HG03520 (cell line): ENCODE data around the gene VWC2L.

Experiments used
- ATAC-seq: cut with Tn5 transposase; IDR thresholded peaks from one replicate; pipeline ENCODE4 v1.9.1; 2021; ENCODE audit warnings: mild to moderate bottlenecking, moderate library complexity; ENCODE audit not compliant: unreplicated experiment

The VWC2L gene

DNA sequence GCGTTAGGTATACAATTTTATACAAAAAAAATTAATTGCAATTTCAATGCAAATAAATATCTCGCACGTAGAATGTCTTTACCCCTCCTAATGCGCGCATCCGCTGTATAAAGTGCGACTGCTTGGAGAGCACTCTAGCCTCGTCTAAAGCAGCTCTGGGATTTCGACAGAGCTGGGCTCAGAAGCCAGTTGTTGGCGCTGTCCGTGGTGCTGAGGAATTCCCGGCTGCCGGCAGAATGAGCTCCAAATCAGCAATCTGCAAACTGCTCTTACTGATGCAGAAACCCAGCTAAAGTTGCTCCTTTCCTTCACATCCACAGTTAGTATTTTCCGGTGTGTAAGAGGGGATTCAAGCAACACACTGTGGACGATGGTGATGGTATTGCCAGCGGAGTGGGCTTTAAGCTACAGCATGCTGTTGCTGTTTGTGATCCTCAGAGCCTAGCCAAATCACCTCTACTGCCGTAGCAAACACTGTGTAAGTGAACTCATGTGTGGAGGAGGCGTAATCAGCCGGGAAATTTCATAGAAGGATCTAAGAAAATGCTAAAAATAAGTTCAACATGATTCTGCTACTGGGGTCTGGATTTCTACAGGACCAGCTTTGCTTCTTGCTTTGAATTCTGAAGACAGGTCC lies at the start of gene VWC2L:
VWC2L (plus strand) TSS at position 137 of the 637 bp plus-strand sequence. CDS start 3,140 bp downstream, outside the sequence.
- no peak for ATAC-seq

DNA sequence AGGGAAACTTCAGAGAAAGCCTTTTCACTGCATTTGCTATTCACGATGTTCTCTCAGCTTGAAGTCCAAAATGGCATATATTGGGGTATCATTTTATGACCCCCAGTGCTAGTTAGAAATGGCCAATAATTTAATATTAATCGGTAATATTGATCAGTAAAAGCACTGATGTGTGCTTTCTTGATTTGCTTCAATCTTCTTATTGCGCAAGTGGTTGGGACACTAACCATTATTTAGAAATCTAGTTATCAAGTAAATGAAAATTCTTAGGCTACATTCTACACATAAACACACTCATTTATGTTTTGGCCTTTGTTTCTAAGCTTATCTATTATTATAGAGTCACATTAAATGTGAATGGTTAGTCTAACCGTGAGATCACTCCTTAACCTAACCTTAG lies 49.7 kb upstream of the VWC2L start:
- no peak for ATAC-seq

DNA sequence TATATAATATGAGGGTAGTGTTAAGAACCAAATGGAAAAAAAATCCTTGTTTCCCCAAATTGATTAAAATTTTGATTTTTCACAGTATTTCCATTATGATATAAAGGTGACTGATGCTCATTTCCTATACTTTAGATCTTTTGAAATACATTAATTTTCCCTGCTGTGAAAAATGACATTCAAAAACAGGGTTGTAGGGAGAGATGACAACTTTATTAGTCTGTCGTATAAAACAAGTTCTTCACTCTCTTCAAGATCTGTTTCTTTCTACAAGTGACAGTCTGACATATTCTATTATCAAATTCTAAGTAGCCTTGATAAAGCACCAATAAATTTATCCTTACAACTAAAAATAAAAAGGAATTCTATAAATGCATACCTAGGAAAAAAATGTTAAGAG lies 45.3 kb upstream of the VWC2L start:
- no peak for ATAC-seq

DNA sequence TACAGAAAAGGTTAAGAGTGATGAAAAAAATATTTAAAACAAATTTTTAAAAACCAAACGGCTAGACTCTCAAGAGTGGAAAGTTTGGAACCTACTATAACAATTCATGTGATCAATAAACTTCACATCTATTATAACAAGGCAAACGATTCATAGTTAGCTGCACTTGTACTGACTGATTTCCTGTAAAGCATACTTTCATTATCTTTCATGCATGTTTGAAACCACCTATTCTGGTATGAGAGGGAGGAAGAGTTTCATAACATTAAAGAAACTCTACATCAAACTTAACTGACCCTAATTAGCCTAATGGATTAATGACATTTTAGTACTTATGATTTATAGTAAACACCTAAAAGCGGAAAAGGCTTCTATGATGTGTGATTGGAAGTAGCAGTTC lies 43.7 kb upstream of the VWC2L start:
- no peak for ATAC-seq

DNA sequence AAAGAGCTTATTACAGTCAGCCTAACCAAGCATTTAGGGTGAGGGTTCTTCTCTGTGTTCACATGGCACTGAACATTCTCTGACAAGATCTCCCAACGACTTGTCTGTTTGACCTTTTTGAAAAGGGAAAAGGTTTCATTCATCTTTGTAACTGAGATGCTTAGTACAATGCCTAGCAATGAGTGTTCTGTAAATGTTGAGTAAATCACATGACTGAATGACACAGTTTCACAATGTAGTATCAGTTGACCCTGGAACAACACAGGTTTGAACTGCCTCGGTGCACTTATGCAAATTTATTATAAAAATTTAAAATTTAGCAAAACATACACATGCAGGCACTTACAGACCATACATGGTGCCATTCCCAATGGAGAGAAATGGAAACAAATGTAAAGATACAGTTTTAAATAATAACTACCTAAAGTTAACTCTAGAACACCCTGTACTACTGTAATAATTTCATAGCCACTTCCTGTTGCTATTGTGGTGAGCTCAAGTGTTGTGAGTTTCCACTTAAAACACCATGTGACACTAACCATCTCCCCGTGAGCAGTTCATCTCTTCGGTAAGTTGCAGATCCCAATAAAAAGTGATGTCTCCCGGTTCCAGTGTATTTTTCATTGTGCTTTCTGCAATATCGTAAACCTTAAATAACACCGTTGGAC lies 34.1 kb upstream of the VWC2L start:
- no peak for ATAC-seq

DNA sequence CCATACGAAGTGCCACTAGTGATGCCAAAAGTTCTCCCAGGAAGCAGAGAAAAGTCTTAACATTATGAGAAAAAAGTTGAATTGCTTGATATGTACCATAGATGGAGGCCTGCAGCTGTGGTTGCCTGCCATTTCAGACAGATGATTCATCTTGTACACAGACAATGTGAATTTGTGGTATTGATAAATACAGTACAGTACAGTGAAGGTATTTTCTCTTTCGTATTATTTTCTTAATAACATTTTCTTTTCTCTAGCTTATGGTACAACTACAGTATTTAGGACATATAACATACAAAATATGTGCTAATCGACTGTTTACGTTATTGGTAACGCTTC lies 33.6 kb upstream of the VWC2L start:
- ATAC-seq: no peak

DNA sequence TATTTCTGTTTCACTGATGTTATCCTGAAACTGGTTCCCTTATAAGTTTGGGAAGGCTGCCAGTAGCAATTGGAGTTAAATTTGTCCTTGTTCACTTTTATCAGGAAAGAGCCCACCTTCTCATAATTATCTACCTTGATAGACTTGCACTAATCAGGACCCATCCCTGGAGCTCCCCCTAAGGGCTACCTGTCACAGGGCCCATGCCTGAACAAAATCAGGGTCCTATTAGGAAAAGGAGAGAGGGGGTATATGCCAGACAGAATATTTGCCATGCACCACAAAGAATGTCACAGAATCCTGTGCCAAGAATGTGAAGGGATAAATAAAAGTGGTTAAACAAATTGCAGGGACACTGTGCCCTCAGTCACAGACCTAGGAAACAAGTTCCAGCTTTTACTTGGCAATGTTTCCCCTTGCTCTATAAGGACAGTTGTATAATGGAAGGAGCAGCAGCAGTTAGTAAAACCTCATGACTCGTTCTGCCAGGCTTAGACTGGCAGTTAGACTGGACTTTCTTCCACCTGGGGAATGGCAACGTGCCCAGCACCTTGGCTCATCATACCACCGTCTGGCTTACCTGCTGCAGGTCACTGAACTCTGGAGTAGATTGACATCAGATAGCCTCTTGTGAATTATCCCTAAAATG lies 32.3 kb upstream of the VWC2L start:
- ATAC-seq: no peak

DNA sequence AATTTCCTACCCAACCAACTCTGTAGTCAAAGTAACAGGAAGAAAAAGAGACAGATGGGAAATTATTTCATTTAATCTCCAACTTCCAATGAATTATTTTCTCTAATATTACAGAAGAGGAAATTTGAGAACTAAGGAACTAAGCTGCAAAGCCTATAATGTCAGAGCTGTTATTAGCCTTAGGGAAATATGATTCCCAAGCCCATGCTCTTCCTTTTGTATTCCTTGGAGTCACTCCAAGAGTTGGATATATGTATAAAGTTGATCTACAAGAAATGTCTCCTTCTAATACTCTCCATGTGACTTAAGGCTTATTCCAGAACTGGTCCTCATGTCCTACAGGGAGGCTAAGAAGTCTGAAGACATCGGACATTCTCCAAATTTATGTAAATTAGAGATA lies 31.6 kb upstream of the VWC2L start:
- no peak for ATAC-seq

DNA sequence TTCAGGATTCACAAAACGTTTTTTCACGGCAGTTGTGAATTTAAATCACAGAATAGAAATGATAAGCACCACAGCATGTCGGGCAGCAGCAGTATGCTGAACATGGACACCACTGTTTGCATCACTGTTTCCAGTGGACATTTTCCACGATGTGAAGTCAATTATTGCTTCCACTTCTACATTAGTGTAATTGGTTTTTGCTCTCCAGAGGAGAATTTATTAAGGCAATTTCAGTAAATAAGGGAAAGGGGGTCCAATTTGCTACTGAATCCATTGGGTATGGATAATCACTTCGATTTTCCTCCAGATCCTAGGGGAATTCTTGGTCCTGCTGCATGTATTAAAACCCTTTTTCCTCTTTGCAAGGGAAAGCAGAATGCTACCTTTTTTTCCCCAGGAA lies 30.2 kb upstream of the VWC2L start:
- ATAC-seq: no peak

DNA sequence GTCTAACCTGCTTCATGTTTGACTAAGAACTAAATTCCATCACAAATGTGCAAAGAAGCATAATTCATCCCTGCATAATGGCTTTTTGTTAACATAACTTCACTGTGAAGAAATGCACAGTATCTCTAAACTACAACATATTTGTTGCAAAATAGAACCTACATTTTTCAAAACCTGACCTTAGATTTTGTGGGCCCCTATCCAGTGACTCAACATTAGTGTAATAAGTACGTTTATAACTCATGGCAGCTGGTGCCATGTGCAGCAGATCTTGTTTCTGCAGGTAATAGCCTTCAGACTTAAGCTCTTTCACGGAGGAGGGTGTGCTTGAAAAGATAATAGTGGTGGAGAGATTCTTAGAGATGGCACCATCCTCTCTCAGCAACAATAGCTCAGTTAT lies 28.6 kb upstream of the VWC2L start:
- no peak for ATAC-seq

DNA sequence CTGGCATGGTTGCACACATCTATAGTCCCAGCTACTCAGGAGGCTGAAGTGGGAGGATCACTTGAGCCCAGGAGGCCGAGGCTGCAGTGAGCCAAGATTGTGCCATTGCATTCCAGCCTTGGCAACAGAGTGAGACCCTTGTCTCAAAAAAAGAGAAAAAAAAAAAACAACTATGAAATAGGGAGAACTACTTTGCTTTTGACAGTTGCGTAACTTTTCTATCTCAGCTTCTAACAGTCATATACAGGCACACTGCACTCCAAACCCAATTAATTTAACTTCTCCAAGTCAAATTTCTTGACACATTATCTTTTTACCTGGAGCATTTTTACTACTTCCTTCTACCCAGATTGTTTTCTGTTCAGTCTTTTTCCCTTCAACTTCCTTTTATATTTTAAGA lies 24.1 kb upstream of the VWC2L start:
- ATAC-seq: no peak

DNA sequence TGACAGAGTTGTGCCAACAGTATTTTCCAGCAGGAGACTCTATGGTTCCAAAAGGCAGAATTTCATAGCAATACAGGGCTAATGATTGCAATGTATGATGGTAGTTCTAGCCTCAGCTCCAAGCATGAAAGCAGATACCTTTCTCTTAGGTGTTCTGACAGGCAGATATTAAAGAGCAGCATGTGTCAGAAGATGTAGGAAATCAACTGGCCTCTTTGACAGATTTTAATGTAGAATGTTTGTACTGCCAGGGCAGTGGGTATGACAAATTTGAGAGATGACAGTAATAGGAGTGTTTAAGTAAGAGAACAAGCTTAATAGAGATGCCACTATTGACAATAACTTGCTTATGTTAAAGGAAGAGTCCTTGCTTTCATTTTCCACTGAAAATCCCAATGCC lies 21.5 kb upstream of the VWC2L start:
- ATAC-seq: no peak

DNA sequence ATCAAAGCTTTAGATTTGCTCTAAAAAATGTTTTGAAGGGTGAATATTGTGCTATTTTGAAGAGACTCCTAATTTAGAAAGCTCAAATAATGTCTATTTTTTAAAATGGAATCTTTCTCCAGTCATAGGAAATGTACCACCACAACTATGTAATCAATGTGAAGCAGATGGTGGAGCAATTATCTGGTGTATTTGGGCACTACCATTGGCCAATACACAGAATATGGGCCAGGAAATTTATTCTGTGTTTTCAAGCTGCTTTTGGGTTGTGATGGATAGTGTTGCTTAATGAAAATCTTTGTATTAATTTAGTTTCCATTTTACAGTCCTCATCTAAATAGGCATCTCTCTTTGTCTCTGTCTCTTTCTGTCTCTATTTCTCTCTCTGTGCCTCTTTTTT lies 17.1 kb upstream of the VWC2L start:
- ATAC-seq: no peak

DNA sequence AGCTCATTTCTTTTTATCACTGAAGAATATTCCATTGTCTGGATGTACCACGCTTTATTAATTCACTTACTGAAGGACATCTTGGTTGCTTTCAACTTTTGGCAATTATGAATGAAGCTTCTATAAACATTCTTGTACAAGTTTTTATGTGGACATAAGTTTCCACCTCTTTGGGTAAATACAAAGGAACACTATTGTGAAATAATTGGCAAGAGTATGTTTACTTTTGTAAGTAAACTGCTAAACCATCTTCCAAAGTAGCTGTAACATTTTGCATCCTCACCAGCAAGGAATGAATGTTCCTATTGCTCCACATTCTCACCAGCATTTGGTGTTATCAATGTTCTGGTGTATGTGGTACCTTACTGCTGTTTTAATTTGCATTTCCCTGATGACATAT lies 15.8 kb upstream of the VWC2L start:
- ATAC-seq: no peak

DNA sequence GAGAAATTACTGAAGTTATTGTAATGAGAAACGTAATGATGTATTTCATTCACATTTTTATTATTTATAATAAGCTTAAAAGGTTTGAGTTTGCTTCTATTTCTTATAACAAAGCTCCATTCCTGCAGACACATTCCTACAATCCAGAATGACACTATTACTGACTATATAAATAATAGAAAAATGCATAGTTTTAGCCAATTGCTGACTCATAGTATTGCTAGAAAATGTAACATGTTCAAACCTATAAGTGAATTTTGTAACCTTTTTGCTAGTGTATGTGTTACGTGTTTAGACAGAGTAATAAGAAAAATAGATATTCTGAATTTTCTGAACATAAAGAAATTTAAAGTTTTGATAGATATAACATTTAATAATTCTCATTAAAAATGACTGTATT lies 9.3 kb upstream of the VWC2L start:
- ATAC-seq: no peak

DNA sequence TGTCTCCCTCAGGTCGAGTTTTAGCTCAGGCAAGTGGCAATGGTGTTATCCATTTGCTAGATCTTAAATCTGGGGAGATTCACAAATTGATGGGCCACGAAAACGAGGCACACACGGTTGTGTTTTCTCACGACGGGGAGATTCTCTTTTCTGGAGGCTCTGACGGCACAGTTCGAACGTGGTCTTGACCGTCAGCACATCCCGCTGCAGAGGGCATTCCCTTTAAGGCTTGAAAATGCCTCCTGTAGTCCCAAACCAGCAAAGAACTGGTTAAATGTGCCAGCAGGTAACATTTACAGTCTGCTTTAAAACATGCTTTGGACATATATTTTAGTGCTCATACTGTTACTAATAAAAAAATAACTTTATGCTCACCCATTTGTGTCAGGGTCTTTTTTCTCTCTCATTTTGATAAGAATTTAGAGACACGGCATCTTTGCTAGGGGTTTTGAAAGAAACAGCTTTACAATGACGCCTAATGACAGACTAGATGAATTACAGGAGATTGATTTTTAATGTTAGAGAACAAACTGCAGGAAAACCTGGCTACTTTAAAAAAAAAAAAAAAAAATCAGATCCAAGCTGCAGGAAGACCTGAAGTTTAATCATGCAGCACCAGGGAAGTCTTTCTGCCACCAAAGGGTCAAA lies 602 bp upstream of the VWC2L start:
- no peak for ATAC-seq

DNA sequence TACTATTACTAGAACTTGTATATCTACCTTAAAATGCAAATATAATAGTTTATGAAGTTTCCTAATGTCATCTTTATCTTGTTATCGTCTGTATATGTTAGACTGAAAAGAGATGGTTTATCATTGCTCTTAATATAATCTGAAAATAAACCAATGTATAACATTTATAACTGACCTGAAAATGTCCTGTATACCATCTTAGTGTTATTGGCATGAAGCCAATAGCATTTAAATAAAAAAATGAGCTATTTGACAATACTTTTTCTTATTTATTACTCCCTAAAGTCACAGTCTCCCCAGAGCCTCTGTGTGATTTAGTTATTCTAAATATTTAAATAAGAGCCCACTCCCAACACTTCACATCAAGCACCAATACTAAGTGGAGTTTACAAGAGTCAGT lies 1.8 kb downstream of the VWC2L start:
- no peak for ATAC-seq

DNA sequence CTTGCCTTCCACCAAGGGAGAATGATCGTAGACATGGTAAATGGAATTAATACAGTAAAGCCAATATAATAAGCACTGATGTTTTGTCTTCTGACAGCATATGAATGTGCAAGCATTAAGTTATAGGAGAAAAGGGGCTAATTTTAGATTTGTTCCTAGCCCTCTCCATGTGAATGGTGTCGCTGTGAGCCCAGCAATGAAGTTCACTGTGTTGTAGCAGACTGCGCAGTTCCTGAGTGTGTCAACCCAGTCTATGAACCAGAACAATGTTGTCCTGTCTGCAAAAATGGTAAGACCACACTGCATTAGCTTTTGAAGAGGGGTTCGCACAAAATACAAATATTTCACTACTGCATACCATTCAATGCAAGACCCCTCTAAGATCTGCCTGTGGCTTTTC lies 25.6 kb downstream of the VWC2L start:
- ATAC-seq: no peak

DNA sequence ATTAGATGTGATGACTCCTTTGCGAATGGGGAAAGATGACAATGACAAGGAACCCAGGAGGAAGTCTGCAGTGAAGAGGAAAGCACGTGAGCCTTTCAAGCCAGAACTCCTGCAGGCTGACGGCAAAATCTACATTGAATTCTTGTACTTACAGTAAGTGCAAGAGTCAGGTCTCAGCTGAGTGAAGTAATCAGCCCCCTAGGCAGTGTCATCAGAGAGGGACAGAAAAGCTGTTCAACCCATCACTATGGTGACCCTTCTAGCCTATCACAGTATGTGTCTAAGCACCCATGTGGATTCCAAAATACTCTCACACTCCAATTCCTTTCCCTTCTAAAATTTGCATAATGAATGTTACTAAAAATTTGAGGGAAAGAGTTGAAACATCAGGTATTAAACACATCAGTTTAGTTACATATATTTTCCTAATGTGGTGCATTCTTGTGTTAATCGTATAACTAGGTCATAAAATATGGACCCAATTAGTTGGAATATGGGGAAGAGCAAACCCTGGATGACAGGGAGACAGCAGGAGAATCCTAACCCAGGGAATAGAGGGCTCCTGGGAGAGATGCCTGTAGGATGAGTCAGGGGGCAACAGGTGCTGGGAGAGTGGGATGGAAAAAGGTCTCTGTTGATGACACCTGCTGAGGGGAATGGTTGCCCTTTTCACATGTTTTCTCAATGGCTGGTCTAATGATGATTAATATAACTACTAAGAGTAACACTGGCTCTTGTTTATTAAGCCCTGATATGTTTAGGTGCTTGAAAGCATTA lies 39.5 kb downstream of the VWC2L start:
- no peak for ATAC-seq

DNA sequence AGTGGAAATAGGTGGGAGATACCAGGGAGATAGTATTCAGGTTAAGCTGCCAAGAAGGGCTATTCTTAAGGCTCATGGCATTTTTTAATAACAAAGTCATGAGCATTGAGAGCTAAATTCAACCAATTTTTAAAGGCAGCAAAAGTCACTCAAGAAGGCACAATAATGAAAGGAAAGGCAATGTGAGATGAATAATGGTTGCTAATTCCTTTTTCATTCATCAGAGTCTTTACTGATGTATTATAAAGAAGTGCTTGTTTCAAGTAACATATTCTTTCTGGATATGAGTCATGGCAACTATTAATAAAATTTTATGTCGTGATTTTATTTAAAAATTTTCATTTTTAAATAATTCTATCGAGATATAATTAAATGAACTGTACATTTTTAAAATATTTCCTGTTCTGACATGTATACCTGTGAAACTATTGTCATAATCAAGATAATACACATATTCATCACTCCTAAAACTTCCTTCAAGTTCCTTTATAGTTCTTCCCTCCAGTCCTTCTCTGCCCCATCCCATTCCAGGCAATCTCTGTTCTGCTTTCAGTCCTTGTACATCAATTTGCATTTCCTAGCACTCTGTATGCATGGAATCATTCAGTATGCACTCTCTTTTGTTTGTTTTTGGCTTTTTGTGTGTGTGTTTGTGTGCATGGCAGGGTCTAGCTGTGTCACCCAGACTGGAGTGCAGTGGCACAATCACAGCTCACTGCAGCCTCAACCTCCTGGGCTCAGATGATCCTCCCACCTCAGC lies 40.8 kb downstream of the VWC2L start:
- ATAC-seq: no peak
